Measurements from ENCODE around the gene ETV3. TPM values are rescaled to one million over a fixed set of nuclear protein-coding genes. Genes with fewer than 3 reads are reported as not detected.

The ETV3 gene
- total RNA-seq, 4 donors from 2014 or later: 17.7 to 27.3 (median 20.5) TPM

GRCh38 chr1:157089789-157090188, 48.4 kb downstream of the ETV3 start:
- H3K36me3 ChIP-seq: no peaks in the 10 kb centered on the region
- ATAC-seq: no peak
- H3K4me3 ChIP-seq: no peak overlapping the region
- 89% methylated on average over 2 of the region's 9 CpGs; no CpG with 5 or more reads in 1 of the 2 donors for WGBS, 2 donors (ENCODE audit: low coverage in 1 of 2)
- peaks cover 0 to 15% (median 5%) of the 10 kb centered on the region in 3 donors for H3K4me1 ChIP-seq
- no peaks in the 10 kb centered on the region for H3K9me3 ChIP-seq
- peaks cover 7% of the 10 kb centered on the region for H3K27me3 ChIP-seq
- TF ChIP-seq POLR2A (IDR thresholded peaks at IDR 0.05) (no peak), EP300 (IDR thresholded peaks at IDR 0.05) (no peak), POLR2AphosphoS5 (IDR thresholded peaks at IDR 0.05) (no peak)
- TF ChIP-seq, protein P1, sequence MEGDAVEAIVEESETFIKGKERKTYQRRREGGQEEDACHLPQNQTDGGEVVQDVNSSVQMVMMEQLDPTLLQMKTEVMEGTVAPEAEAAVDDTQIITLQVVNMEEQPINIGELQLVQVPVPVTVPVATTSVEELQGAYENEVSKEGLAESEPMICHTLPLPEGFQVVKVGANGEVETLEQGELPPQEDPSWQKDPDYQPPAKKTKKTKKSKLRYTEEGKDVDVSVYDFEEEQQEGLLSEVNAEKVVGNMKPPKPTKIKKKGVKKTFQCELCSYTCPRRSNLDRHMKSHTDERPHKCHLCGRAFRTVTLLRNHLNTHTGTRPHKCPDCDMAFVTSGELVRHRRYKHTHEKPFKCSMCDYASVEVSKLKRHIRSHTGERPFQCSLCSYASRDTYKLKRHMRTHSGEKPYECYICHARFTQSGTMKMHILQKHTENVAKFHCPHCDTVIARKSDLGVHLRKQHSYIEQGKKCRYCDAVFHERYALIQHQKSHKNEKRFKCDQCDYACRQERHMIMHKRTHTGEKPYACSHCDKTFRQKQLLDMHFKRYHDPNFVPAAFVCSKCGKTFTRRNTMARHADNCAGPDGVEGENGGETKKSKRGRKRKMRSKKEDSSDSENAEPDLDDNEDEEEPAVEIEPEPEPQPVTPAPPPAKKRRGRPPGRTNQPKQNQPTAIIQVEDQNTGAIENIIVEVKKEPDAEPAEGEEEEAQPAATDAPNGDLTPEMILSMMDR (IDR thresholded peaks at IDR 0.05): no peak
- no peak overlapping the region for H3K27ac ChIP-seq

DNA sequence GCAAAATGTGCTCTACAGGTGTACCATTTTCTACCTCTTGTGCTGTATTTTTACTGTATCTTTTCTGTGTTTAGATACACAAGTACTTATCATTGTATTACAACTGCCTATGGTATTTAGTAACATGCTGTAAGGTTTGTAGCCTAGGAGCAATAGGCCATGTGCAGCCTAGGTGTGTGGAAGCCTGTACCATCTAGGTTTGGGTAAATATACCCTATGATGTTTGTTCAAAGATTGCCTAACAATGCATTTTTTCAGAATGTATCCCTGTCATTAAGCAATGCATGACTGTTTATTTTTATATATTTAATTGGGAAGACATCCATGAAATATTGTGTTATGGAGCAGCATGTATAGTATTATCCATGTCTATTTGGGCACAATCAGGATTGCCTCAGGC, 49.6 kb downstream of the ETV3 start:
- Histone ChIP-seq H3K36me3 (no peaks in the 10 kb centered on the region), H3K4me3 (no peak overlapping the region), H3K27ac (no peak overlapping the region), H3K4me1 (peaks cover 0 to 15% (median 5%) of the 10 kb centered on the region in 3 donors), H3K27me3 (peaks cover 7% of the 10 kb centered on the region), H3K9me3 (no peaks in the 10 kb centered on the region)
- no peak for ATAC-seq
- no peak for TF ChIP-seq POLR2AphosphoS5 (IDR thresholded peaks at IDR 0.05)

DNA sequence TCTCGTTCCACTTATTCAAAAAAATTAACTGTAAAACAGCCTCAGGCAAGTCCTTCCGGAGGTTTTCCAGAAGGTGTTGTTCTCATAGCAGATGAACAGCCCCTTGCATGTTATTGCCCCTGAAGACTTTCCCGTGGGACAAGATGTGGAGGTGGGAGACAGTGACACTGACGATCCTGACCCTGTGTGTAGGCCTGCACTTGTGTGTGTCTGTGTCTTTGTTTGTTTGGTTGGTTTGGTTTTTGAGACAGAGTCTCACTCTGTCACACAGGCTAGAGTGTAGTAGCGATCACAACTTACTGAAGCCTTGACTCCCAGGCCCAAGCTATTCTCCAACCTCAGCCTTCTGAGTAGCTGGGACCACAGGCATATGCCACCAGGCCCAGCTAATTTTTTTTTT, 51.2 kb downstream of the ETV3 start:
- H3K4me1 ChIP-seq: peaks cover 0 to 8% (median 5%) of the 10 kb centered on the region in 3 donors
- H3K27ac ChIP-seq: no peak overlapping the region
- no peaks in the 10 kb centered on the region for H3K9me3 ChIP-seq
- H3K4me3 ChIP-seq: no peak overlapping the region
- H3K36me3 ChIP-seq: no peaks in the 10 kb centered on the region
- peaks cover 7% of the 10 kb centered on the region for H3K27me3 ChIP-seq
- no peak for ATAC-seq
- TF ChIP-seq, protein P1 (IDR thresholded peaks at IDR 0.05): no peak
- TF ChIP-seq EP300 (IDR thresholded peaks at IDR 0.05) (no peak), POLR2AphosphoS5 (IDR thresholded peaks at IDR 0.05) (no peak), POLR2A (IDR thresholded peaks at IDR 0.05) (no peak)
- WGBS, 2 donors (ENCODE audit: low coverage in 1 of 2): 67 to 80% methylated on average over 1 to 2 of the region's 5 CpGs

- Histone ChIP-seq H3K36me3 (no peaks in the 10 kb centered on the region), H3K27me3 (peaks cover 7% of the 10 kb centered on the region), H3K4me1 (peaks cover 0 to 8% (median 5%) of the 10 kb centered on the region in 3 donors), H3K27ac (no peak overlapping the region), H3K9me3 (no peaks in the 10 kb centered on the region), H3K4me3 (no peak overlapping the region)
- WGBS, 2 donors (ENCODE audit: low coverage in 1 of 2): 67 to 75% methylated on average over 3 to 6 of the region's 6 CpGs
- no peak for TF ChIP-seq POLR2AphosphoS5 (IDR thresholded peaks at IDR 0.05)
- no peak for TF ChIP-seq EP300 (IDR thresholded peaks at IDR 0.05)
- TF ChIP-seq, protein P1 (IDR thresholded peaks at IDR 0.05): no peak
- TF ChIP-seq POLR2A (IDR thresholded peaks at IDR 0.05): no peak
- no peak for ATAC-seq
Observed at GRCh38 chr1:157086299-157086698, 51.9 kb downstream of the ETV3 start.

DNA sequence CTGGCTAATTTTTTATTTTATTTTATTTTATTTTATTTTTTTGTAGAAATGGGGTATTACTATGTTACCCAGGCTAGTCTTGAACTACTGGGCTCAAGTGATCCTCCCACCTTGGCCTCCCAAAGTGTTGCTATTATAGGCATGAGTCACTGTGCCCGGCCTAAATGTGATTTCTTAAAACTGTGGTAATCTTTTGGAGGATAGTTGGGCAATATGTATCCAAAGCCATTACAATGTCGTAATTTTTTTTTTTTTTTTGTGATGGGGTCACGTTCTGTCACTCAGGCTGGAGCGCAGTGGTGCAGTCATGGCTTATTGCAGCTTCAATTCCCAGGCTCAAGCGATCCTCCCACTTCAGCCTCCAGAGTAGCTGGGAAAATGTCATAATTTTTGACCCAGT, 52.8 kb downstream of the ETV3 start:
- Histone ChIP-seq H3K4me1 (peaks cover 0 to 2% (median 2%) of the 10 kb centered on the region in 3 donors), H3K27me3 (peaks cover 2% of the 10 kb centered on the region), H3K4me3 (no peak overlapping the region), H3K27ac (no peak overlapping the region), H3K36me3 (no peaks in the 10 kb centered on the region), H3K9me3 (no peaks in the 10 kb centered on the region)
- WGBS, 2 donors (ENCODE audit: low coverage in 1 of 2): 75 to 94% methylated on average over 5 of the region's 5 CpGs
- no peak for ATAC-seq
- TF ChIP-seq POLR2AphosphoS5 (IDR thresholded peaks at IDR 0.05) (no peak), EP300 (IDR thresholded peaks at IDR 0.05) (no peak)
- TF ChIP-seq, protein P1 (IDR thresholded peaks at IDR 0.05): no peak

Measured in gastroesophageal sphincter (tissue), 4 donors.